A673 (cell line): ENCODE data around the gene HIPK1. TPM values are rescaled to one million over a fixed set of nuclear protein-coding genes. Genes with fewer than 3 reads are reported as not detected.

Experiments used
- BruUV-seq: library from RNA; stranded (reverse); fragments of 400-500 nt; replicated peaks from 2 replicates; lab custom pipeline; 2021; lab: Mats Ljungman, UMichigan
- CTCF ChIA-PET: fragments of 300-600 bp; sonication (Branson Sonifier 250); formaldehyde crosslinking; loops from one replicate; lab custom pipeline; 2022; ENCODE audit warnings: antibody characterized with exemption; lab: Charles Lee
- POLR2A ChIA-PET: fragments of 300-600 bp; sonication (Branson Sonifier 250); formaldehyde crosslinking; loops from one replicate; lab custom pipeline; 2022; ENCODE audit warnings: antibody characterized with exemption; ENCODE audit not compliant: low non-redundant PET; lab: Charles Lee
- DNase-seq: peaks from one replicate; pipeline ENCODE4 v3.0.0-alpha.2; 2015; ENCODE audit warnings: low spot score
- H3K27ac ChIP-seq: fragments of 200-600 bp; sonication (generic); 2 replicates; pipeline ENCODE4 v1.5.1; 2016; ENCODE audit warnings: mixed run types, low read depth, mild to moderate bottlenecking, mixed read lengths, antibody characterized with exemption, low read length; ENCODE audit not compliant: poor library complexity, severe bottlenecking
- H3K27me3 ChIP-seq: fragments of 200-600 bp; sonication (generic); replicated peaks from 2 replicates; pipeline ENCODE4 v1.6.1; 2017; ENCODE audit warnings: mixed run types, low read depth, mild to moderate bottlenecking, mixed read lengths, antibody characterized with exemption, low read length; ENCODE audit not compliant: insufficient read depth, poor library complexity
- H3K36me3 ChIP-seq: fragments of 200-600 bp; sonication (generic); 2 replicates; pipeline ENCODE4 v1.6.1; 2016; ENCODE audit warnings: mixed run types, mild to moderate bottlenecking, mixed read lengths, antibody characterized with exemption, low read length; ENCODE audit not compliant: insufficient read depth, poor library complexity, severe bottlenecking
- H3K4me1 ChIP-seq: fragments of 200-600 bp; sonication (generic); 2 replicates; pipeline ENCODE4 v1.6.1; 2017; ENCODE audit warnings: mixed run types, mild to moderate bottlenecking, mixed read lengths, antibody characterized with exemption, low read length; ENCODE audit not compliant: insufficient read depth, poor library complexity, severe bottlenecking
- H3K4me3 ChIP-seq: fragments of 200-600 bp; sonication (generic); 2 replicates; pipeline ENCODE4 v1.5.1; 2016; ENCODE audit warnings: low read depth, mixed run types, mild to moderate bottlenecking, mixed read lengths, low read length; ENCODE audit not compliant: poor library complexity, severe bottlenecking
- H3K9me3 ChIP-seq: fragments of 200-600 bp; sonication (generic); 2 replicates; pipeline ENCODE4 v1.6.1; 2016; ENCODE audit warnings: mixed run types, low read depth, mild to moderate bottlenecking, mixed read lengths, antibody characterized with exemption, low read length; ENCODE audit not compliant: poor library complexity, severe bottlenecking
- EZH2 ChIP-seq: fragments of 200-600 bp; sonication (generic); IDR thresholded peaks from 2 replicates; pipeline ENCODE4 v1.6.1; 2017; ENCODE audit warnings: borderline replicate concordance, low read depth, mild to moderate bottlenecking, mixed read lengths, antibody characterized with exemption, low read length; ENCODE audit not compliant: poor library complexity, severe bottlenecking
- intact Hi-C: fragments of 100-400 bp; cut with micrococcal nuclease; formaldehyde crosslinking; loops from one replicate; pipeline ENCODE4 v1.10.0; 2022; ENCODE audit not compliant: unreplicated experiment
- total RNA-seq: library from RNA; stranded (reverse); gene quantifications from 2 replicates; pipeline ENCODE4 v1.2.3, GENCODE V29; 2021
- TF ChIP-seq, protein P1 (sequence below): fragments of 300-800, 200-600 bp; sonication (generic); conservative IDR thresholded peaks from 2 replicates; pipeline ENCODE4 v1.5.1; 2017; ENCODE audit warnings: low read depth, mild to moderate bottlenecking, antibody characterized with exemption, low read length, moderate library complexity, mixed read lengths

HIPK1 gene
- total RNA-seq, 1 experiment from 2014 or later: 81.3 TPM

GRCh38 chr1:113934511-113935055 lies 5.5 kb downstream of the HIPK1 start:
- no peaks in the 10 kb centered on the region for H3K27me3 ChIP-seq
- peak overlapping the region; percentile 1 for H3K27ac ChIP-seq
- no peak overlapping the region for H3K4me3 ChIP-seq
- BruUV-seq: no TSS peak
- H3K4me1 ChIP-seq: peaks cover 53% of the 10 kb centered on the region
- H3K9me3 ChIP-seq: no peaks in the 10 kb centered on the region
- intact Hi-C loops: no loop called here
- CTCF ChIA-PET: interaction anchor here (0.6 kb wide), 1 partner anchor 135 kb away, joined by 3 read pairs; no protein-coding TSS in a partner anchor
- no peak for DNase-seq
- peaks cover 4% of the 10 kb centered on the region for H3K36me3 ChIP-seq
- TF ChIP-seq, protein P1, sequence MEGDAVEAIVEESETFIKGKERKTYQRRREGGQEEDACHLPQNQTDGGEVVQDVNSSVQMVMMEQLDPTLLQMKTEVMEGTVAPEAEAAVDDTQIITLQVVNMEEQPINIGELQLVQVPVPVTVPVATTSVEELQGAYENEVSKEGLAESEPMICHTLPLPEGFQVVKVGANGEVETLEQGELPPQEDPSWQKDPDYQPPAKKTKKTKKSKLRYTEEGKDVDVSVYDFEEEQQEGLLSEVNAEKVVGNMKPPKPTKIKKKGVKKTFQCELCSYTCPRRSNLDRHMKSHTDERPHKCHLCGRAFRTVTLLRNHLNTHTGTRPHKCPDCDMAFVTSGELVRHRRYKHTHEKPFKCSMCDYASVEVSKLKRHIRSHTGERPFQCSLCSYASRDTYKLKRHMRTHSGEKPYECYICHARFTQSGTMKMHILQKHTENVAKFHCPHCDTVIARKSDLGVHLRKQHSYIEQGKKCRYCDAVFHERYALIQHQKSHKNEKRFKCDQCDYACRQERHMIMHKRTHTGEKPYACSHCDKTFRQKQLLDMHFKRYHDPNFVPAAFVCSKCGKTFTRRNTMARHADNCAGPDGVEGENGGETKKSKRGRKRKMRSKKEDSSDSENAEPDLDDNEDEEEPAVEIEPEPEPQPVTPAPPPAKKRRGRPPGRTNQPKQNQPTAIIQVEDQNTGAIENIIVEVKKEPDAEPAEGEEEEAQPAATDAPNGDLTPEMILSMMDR: no peak
- TF ChIP-seq EZH2: no peak
- POLR2A ChIA-PET: interaction anchor here (0.6 kb wide), 1 partner anchor 1567 kb away, joined by 5 read pairs; no protein-coding TSS in a partner anchor

DNA sequence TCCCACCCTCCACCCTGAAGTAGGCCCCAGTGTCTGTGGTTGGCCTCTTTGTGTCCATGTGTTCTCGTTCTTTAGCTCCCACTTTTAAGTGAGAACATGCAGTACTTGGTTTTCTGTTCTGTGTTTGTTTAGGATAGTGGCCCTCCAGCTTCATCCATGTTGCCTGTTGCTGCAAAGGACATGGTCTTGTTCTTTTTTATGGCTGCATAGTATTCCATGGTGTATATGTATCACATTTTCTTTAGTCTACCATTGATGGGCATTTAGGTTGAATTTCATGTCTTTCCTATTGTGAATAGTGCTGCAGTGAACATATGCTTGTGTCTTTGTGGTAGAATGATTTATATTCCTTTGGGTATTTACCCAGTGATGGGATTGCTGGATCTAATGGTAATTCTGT lies 6.1 kb downstream of the HIPK1 start:
- intact Hi-C loops: no loop called here
- CTCF ChIA-PET: no interaction called here
- peaks cover 53% of the 10 kb centered on the region for H3K4me1 ChIP-seq

DNA sequence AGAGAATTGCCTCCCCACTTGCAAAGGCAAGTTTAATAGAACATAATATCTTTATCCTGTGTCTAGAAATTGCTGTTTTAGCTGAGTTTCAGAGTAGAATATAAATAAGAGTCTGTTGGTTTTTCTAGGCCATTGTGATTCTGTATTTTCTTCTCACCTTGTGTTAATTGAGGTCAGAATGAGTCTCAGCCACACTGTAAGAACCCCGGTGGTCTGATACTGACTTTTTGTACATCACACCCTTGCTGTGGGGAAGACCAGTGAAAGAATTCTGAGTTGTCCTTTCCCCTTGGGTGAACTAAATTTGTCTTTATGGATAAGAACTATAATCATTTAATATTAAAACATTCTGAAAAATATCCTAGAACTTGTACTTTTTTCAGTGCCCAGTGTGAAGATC lies 6.8 kb downstream of the HIPK1 start:
- H3K27me3 ChIP-seq: no peaks in the 10 kb centered on the region
- BruUV-seq: no TSS peak
- DNase-seq: no peak
- peaks cover 51% of the 10 kb centered on the region for H3K4me1 ChIP-seq
- H3K9me3 ChIP-seq: no peaks in the 10 kb centered on the region
- peaks cover 11% of the 10 kb centered on the region for H3K36me3 ChIP-seq
- intact Hi-C loops: no loop called here
- H3K27ac ChIP-seq: peak overlapping the region; percentile 30
- ChIA-PET CTCF (no interaction called here), POLR2A (no interaction called here)
- TF ChIP-seq EZH2: no peak
- TF ChIP-seq, protein P1: no peak
- H3K4me3 ChIP-seq: no peak overlapping the region

More for the DNA sequence above, 6.1 kb downstream of the HIPK1 start:
- H3K27me3 ChIP-seq: no peaks in the 10 kb centered on the region
- H3K27ac ChIP-seq: no peak overlapping the region
- H3K9me3 ChIP-seq: no peaks in the 10 kb centered on the region
- no peak overlapping the region for H3K4me3 ChIP-seq
- no peak for TF ChIP-seq EZH2
- TF ChIP-seq, protein P1: no peak
- H3K36me3 ChIP-seq: peaks cover 4% of the 10 kb centered on the region
- POLR2A ChIA-PET: interaction anchor here (0.6 kb wide), 1 partner anchor 1566 kb away, joined by 5 read pairs; no protein-coding TSS in a partner anchor
- no peak for DNase-seq
- no TSS peak for BruUV-seq
